Spleen (tissue), 11 donors: Measurements from ENCODE around the gene INHA. TPM values are rescaled to one million over a fixed set of nuclear protein-coding genes. Genes with fewer than 3 reads are reported as not detected.

ENCODE experiments used
- DNase-seq: peaks from one replicate; pipeline ENCODE4 v3.0.0-alpha.2; 2020
- H3K27ac ChIP-seq, 8 donors: fragments of 200-600 bp; sonication (generic) in 7 of 8; 1 replicate in 4 of 8; 2 replicates in 4 of 8; pipeline versions ENCODE4 v1.5.0 to v1.8.0; 2016 to 2021; ENCODE audit warnings: inconsistent platforms in 4 of 8, mild to moderate bottlenecking in 4 of 8, moderate library complexity in 1 of 8
- H3K27me3 ChIP-seq, 7 donors: fragments of 200-600 bp; sonication (generic) in 6 of 7; replicated peaks in 1 of 7; 1 replicate in 4 of 7; 2 replicates in 3 of 7; pipeline versions ENCODE4 v1.5.0 to v1.8.0; 2016 to 2021; ENCODE audit warnings: inconsistent platforms in 3 of 7, mild to moderate bottlenecking in 1 of 7
- H3K36me3 ChIP-seq, 6 donors: fragments of 200-600 bp; sonication (generic) in 5 of 6; 1 replicate in 4 of 6; 2 replicates in 2 of 6; pipeline versions ENCODE4 v1.5.0 to v1.8.0; 2016 to 2021; ENCODE audit warnings: inconsistent platforms in 2 of 6
- H3K4me1 ChIP-seq, 6 donors: fragments of 200-600 bp; sonication (generic) in 5 of 6; 1 replicate in 3 of 6; 2 replicates in 3 of 6; pipeline versions ENCODE4 v1.5.0 to v1.8.0; 2016 to 2021; ENCODE audit warnings: inconsistent platforms in 3 of 6
- H3K4me3 ChIP-seq, 8 donors: fragments of 200-600 bp; sonication (generic) in 7 of 8; 1 replicate in 4 of 8; 2 replicates in 4 of 8; pipeline versions ENCODE4 v1.5.0 to v1.8.0; 2016 to 2021; ENCODE audit warnings: inconsistent platforms in 4 of 8, mild to moderate bottlenecking in 4 of 8, moderate library complexity in 2 of 8
- H3K9me3 ChIP-seq, 8 donors: fragments of 200-600 bp; sonication (generic) in 7 of 8; 1 replicate in 4 of 8; 2 replicates in 4 of 8; pipeline versions ENCODE4 v1.5.0 to v1.8.0; 2016 to 2021; ENCODE audit warnings: inconsistent platforms in 4 of 8
- CTCF ChIP-seq, 11 experiments: fragments of 200-600 bp in 7 of 11; fragments of 450-650 bp in 4 of 11; sonication (generic) in 4 of 11; IDR thresholded peaks in 8 of 11; conservative IDR thresholded peaks in 3 of 11; 1 replicate in 7 of 11; 2 replicates in 4 of 11; pipeline versions ENCODE4 v1.4.0 to v1.8.0; 2016 to 2021; ENCODE audit warnings: antibody characterized with exemption in 11 of 11, inconsistent platforms in 4 of 11, mild to moderate bottlenecking in 1 of 11
- POLR2A ChIP-seq, 3 donors: fragments of 450-650 bp; IDR thresholded peaks; one replicate each; pipeline ENCODE4 v1.5.1; 2017; ENCODE audit warnings: antibody characterized with exemption in 3 of 3, mild to moderate bottlenecking in 1 of 3
- POLR2AphosphoS5 ChIP-seq, 3 donors: sonication (generic); formaldehyde crosslinking; IDR thresholded peaks; one replicate each; pipeline ENCODE4 v1.5.1; 2017; ENCODE audit warnings: antibody characterized with exemption in 3 of 3
- WGBS, 5 donors: extraction: QIAGEN DNeasy Blood & Tissue Kit in 3 of 5; methylation state at CpG; one replicate each; pipeline versions ENCODE4 v1.1.5 to v1.1.7; 2013 to 2018; 5-methylcytosine and 5-hydroxymethylcytosine counted together
- intact Hi-C: fragments of 100-400 bp; cut with DNase I; formaldehyde crosslinking; loops from one replicate; pipeline ENCODE4 v1.15.0; 2023; ENCODE audit warnings: low total_unique reads
- polyA plus RNA-seq, 3 donors: library from polyadenylated mRNA; stranded (reverse); fragments of 200-250 nt; gene quantifications; one replicate each; pipeline ENCODE4 v1.2.1, GENCODE V29; 2013
- total RNA-seq, 7 donors: library from RNA; depleted of rRNA in 3 of 7; stranded (reverse); fragments of >200 nt in 3 of 7; fragmentation: NEBNext Ultra II Directional in 4 of 7; extraction: Animal tissue kit (Norgen Biotek cat#: 25700) in 4 of 7; gene quantifications; one replicate each; pipeline versions ENCODE4 v1.1.0 to v1.2.1, GENCODE V29; 2016 to 2021
- donor health status: healthy with polysubstance abuse.
- donor health status: DM: no; HTN: no; CAD: no; lungs with moderate emphysema.
- donor health status: DM: no; HTN: no; CAD: no.
- donor health status: Bipolar disorder and iron deficiency.
- donor health status: healthy.
- donor health status: DM: no; HTN: no; CAD: no.
- donor health status: DM: yes; HTN: yes; CAD: no.

INHA gene
- total and polyA plus RNA-seq, 10 donors = 0.08 to 0.46 (median 0.31) TPM; not detected in 6

GRCh38 chr2:219598308-219599078 is 26.4 kb downstream of the INHA start:
- TF ChIP-seq CTCF (IDR thresholded peaks at IDR 0.05 in 8 of 11, conservative IDR thresholded peaks at IDR 0.05 in 3 of 11) (no peak), POLR2A (IDR thresholded peaks at IDR 0.05) (no peak), POLR2AphosphoS5 (IDR thresholded peaks at IDR 0.05) (no peak)
- intact Hi-C loops = no loop called here
- Histone ChIP-seq H3K36me3 (peaks cover 0 to 28% (median 19%) of the 10 kb centered on the region in 6 donors), H3K4me3 (peak overlapping the region; percentile 75 to 88 (median 80)), H3K27me3 (no peaks in the 10 kb centered on the region), H3K9me3 (no peaks in the 10 kb centered on the region), H3K4me1 (peaks cover 0 to 38% (median 23%) of the 10 kb centered on the region in 6 donors), H3K27ac (peak overlapping the region; percentile 83 to 95 (median 91))
- no peak for DNase-seq
- 35 to 43% (median 36%) methylated on average over 9 of the region's 9 CpGs for WGBS, 5 donors

- H3K27ac ChIP-seq = peak overlapping the region in 6 of 8 donors; percentile 13 to 51 (median 24)
- H3K36me3 ChIP-seq = peaks cover 0 to 81% (median 57%) of the 10 kb centered on the region in 6 donors
- no peaks in the 10 kb centered on the region for H3K27me3 ChIP-seq
- H3K4me1 ChIP-seq = peaks cover 0 to 31% (median 13%) of the 10 kb centered on the region in 6 donors
- 33 to 57% (median 43%) methylated on average over 5 of the region's 5 CpGs for WGBS, 5 donors
- intact Hi-C loops = no loop called here
- peak overlapping the region in 1 of 8 donors; percentile 3 for H3K4me3 ChIP-seq
- H3K9me3 ChIP-seq = no peaks in the 10 kb centered on the region
- DNase-seq = no peak
- TF ChIP-seq CTCF (IDR thresholded peaks at IDR 0.05 in 8 of 11, conservative IDR thresholded peaks at IDR 0.05 in 3 of 11) = no peak
- TF ChIP-seq POLR2A (IDR thresholded peaks at IDR 0.05) = no peak
- no peak for TF ChIP-seq POLR2AphosphoS5 (IDR thresholded peaks at IDR 0.05)
These were observed 31.7 kb downstream of the INHA start for GRCh38 chr2:219603771-219604170.

GRCh38 chr2:219605607-219605954 is 33.5 kb downstream of the INHA start:
- Histone ChIP-seq H3K4me3 (no peak overlapping the region), H3K9me3 (no peaks in the 10 kb centered on the region), H3K36me3 (peaks cover 0 to 99% (median 73%) of the 10 kb centered on the region in 6 donors), H3K27ac (no peak overlapping the region), H3K27me3 (no peaks in the 10 kb centered on the region), H3K4me1 (peaks cover 0 to 22% (median 10%) of the 10 kb centered on the region in 6 donors)
- intact Hi-C loops = no loop called here
- TF ChIP-seq CTCF (IDR thresholded peaks at IDR 0.05 in 8 of 11, conservative IDR thresholded peaks at IDR 0.05 in 3 of 11) (no peak), POLR2AphosphoS5 (IDR thresholded peaks at IDR 0.05) (no peak)
- DNase-seq = peak; percentile 50
- 92 to 96% (median 94%) methylated on average over 6 of the region's 6 CpGs for WGBS, 5 donors

GRCh38 chr2:219607931-219608330 is 35.8 kb downstream of the INHA start:
- 83 to 94% (median 92%) methylated on average over 12 to 15 of the region's 15 CpGs for WGBS, 5 donors
- no peak for TF ChIP-seq POLR2AphosphoS5 (IDR thresholded peaks at IDR 0.05)
- no peak for TF ChIP-seq CTCF (IDR thresholded peaks at IDR 0.05 in 8 of 11, conservative IDR thresholded peaks at IDR 0.05 in 3 of 11)
- TF ChIP-seq POLR2A (IDR thresholded peaks at IDR 0.05) = no peak
- peaks cover 0 to 28% (median 16%) of the 10 kb centered on the region in 6 donors for H3K4me1 ChIP-seq
- peaks cover 0 to 100% (median 65%) of the 10 kb centered on the region in 6 donors for H3K36me3 ChIP-seq
- intact Hi-C loops = no loop called here
- no peak overlapping the region for H3K4me3 ChIP-seq
- DNase-seq = peak; percentile 61
- no peaks in the 10 kb centered on the region for H3K27me3 ChIP-seq
- no peak overlapping the region for H3K27ac ChIP-seq
- no peaks in the 10 kb centered on the region for H3K9me3 ChIP-seq
